Measurements from ENCODE around the gene NOM1. TPM values are rescaled to one million over a fixed set of nuclear protein-coding genes. Genes with fewer than 3 reads are reported as not detected.
"Not testable (repeated sequence)": the region's sequence is repeated elsewhere in the genome, so short reads cannot be mapped to it uniquely, and the experiment has no call there.

Gene NOM1
- total RNA-seq, 1 experiment from 2014 or later = 30.3 TPM

- Histone ChIP-seq H3K4me3 (ENCODE audit: low read depth in 2 of 2, low read length in 2 of 2) (no peak overlapping the region), H3K27ac (ENCODE audit: low read length) (no peak overlapping the region), H3K36me3 (ENCODE audit: control insufficient read depth, insufficient read depth, low read length) (no peaks in the 10 kb centered on the region), H3K9me3 (ENCODE audit: control insufficient read depth, insufficient read depth, low read depth, low read length) (no peaks in the 10 kb centered on the region), H3K4me1 (ENCODE audit: control insufficient read depth, insufficient read depth, low read length) (no peaks in the 10 kb centered on the region), H3K27me3 (ENCODE audit: control insufficient read depth, insufficient read depth, low read length) (no peaks in the 10 kb centered on the region)
- ATAC-seq (no peak), DNase-seq (ENCODE audit: low read depth, low spot score) (no peak)
- TF ChIP-seq SIN3A (IDR thresholded peaks at IDR 0.05; ENCODE audit: borderline replicate concordance, insufficient read depth, low read depth, low read length) (no peak), CTCF (IDR thresholded peaks at IDR 0.05) (no peak), POLR2AphosphoS5 (IDR thresholded peaks at IDR 0.05; ENCODE audit: low read depth, low read length) (no peak), TCF7L2 (IDR thresholded peaks at IDR 0.05; ENCODE audit: low read depth, low read length) (no peak), REST (IDR thresholded peaks at IDR 0.05; ENCODE audit: insufficient read depth in 1 of 2, low read depth in 2 of 2, low read length in 1 of 2) (no peak)
- no TSS peak for BruUV-seq (replicated peaks)
- POLR2A ChIA-PET = no interaction called here
- intact Hi-C loops (cut with micrococcal nuclease; ENCODE audit: unreplicated experiment) = no loop called here
- CTCF ChIA-PET = interaction anchor here (0.7 kb wide), 1 partner anchor 37 kb away, joined by 3 read pairs; no protein-coding TSS in a partner anchor
- in situ Hi-C loops (cut with HindIII; ENCODE audit: low pct_unique_long_range_greater_than_20kb, low sequenced_read_pairs) = no loop called here
Observed at GRCh38 chr7:156907656-156908055, 41.9 kb upstream of the NOM1 start.

- H3K27me3 ChIP-seq (ENCODE audit: control insufficient read depth, insufficient read depth, low read length); DNase-seq (ENCODE audit: low read depth, low spot score); H3K4me1 ChIP-seq (ENCODE audit: control insufficient read depth, insufficient read depth, low read length); H3K27ac ChIP-seq (ENCODE audit: low read length); POLR2A ChIA-PET; ATAC-seq; intact Hi-C loops (cut with micrococcal nuclease; ENCODE audit: unreplicated experiment); H3K36me3 ChIP-seq (ENCODE audit: control insufficient read depth, insufficient read depth, low read length); H3K4me3 ChIP-seq (ENCODE audit: low read depth in 2 of 2, low read length in 2 of 2); CTCF ChIA-PET; in situ Hi-C loops (cut with HindIII; ENCODE audit: low pct_unique_long_range_greater_than_20kb, low sequenced_read_pairs); H3K9me3 ChIP-seq (ENCODE audit: control insufficient read depth, insufficient read depth, low read depth, low read length); BruUV-seq (replicated peaks): not testable (repeated sequence)
Observed at GRCh38 chr7:156909574-156910252, 39.8 kb upstream of the NOM1 start.

- in situ Hi-C loops (cut with HindIII; ENCODE audit: low pct_unique_long_range_greater_than_20kb, low sequenced_read_pairs) = no loop called here
- ChIA-PET CTCF (no interaction called here), POLR2A (no interaction called here)
- Histone ChIP-seq H3K9me3 (ENCODE audit: control insufficient read depth, insufficient read depth, low read depth, low read length) (no peaks in the 10 kb centered on the region), H3K27ac (ENCODE audit: low read length) (no peak overlapping the region), H3K4me3 (ENCODE audit: low read depth in 2 of 2, low read length in 2 of 2) (no peak overlapping the region), H3K36me3 (ENCODE audit: control insufficient read depth, insufficient read depth, low read length) (no peaks in the 10 kb centered on the region), H3K27me3 (ENCODE audit: control insufficient read depth, insufficient read depth, low read length) (peaks cover 2% of the 10 kb centered on the region), H3K4me1 (ENCODE audit: control insufficient read depth, insufficient read depth, low read length) (no peaks in the 10 kb centered on the region)
- no peak for DNase-seq (ENCODE audit: low read depth, low spot score)
- ATAC-seq = no peak
- no TSS peak for BruUV-seq (replicated peaks)
- TF ChIP-seq CTCF (IDR thresholded peaks at IDR 0.05) (no peak), SIN3A (IDR thresholded peaks at IDR 0.05; ENCODE audit: borderline replicate concordance, insufficient read depth, low read depth, low read length) (no peak), TCF7L2 (IDR thresholded peaks at IDR 0.05; ENCODE audit: low read depth, low read length) (no peak), REST (IDR thresholded peaks at IDR 0.05; ENCODE audit: insufficient read depth in 1 of 2, low read depth in 2 of 2, low read length in 1 of 2) (no peak), POLR2AphosphoS5 (IDR thresholded peaks at IDR 0.05; ENCODE audit: low read depth, low read length) (no peak)
- intact Hi-C loops (cut with micrococcal nuclease; ENCODE audit: unreplicated experiment) = no loop called here
Observed at GRCh38 chr7:156918635-156919034, 30.9 kb upstream of the NOM1 start.

Measured in Panc1 (cell line).